H9 (cell line): ENCODE data around the gene NOP16. TPM values are rescaled to one million over a fixed set of nuclear protein-coding genes. Genes with fewer than 3 reads are reported as not detected.

Experiments used
- DNase-seq: peaks from one replicate; pipeline ENCODE4 v3.0.0-alpha.2; 2017
- H2AFZ ChIP-seq: one replicate; pipeline ENCODE4 v1.6.1; 2013; ENCODE audit warnings: mild to moderate bottlenecking, low read length, control low read depth, moderate library complexity
- H2AK5ac ChIP-seq: 2 replicates; pipeline ENCODE4 v1.6.1; 2013; ENCODE audit warnings: low read length, control low read depth, mixed read lengths; ENCODE audit not compliant: insufficient read length
- H2BK120ac ChIP-seq: one replicate; pipeline ENCODE4 v1.6.1; 2013; ENCODE audit warnings: low read depth, mild to moderate bottlenecking, low read length, control low read depth, inconsistent platforms; ENCODE audit not compliant: poor library complexity, severe bottlenecking
- H2BK12ac ChIP-seq: 2 replicates; pipeline ENCODE4 v1.6.1; 2013; ENCODE audit warnings: low read length, control low read depth, mixed read lengths, low read depth; ENCODE audit not compliant: insufficient read length
- H2BK15ac ChIP-seq: 2 replicates; pipeline ENCODE4 v1.6.1; 2013; ENCODE audit warnings: low read depth, low read length, control low read depth
- H2BK20ac ChIP-seq: one replicate; pipeline ENCODE4 v1.6.1; 2013; ENCODE audit warnings: low read depth, mild to moderate bottlenecking, low read length, control low read depth, inconsistent platforms; ENCODE audit not compliant: poor library complexity, severe bottlenecking
- H2BK5ac ChIP-seq: 2 replicates; pipeline ENCODE4 v1.6.1; 2013; ENCODE audit warnings: low read length, control low read depth, mixed read lengths; ENCODE audit not compliant: insufficient read length
- H3K14ac ChIP-seq: 2 replicates; pipeline ENCODE4 v1.6.1; 2013; ENCODE audit warnings: low read length, control low read depth; ENCODE audit not compliant: insufficient read depth
- H3K18ac ChIP-seq: 2 replicates; pipeline ENCODE4 v1.6.1; 2013; ENCODE audit warnings: low read depth, mild to moderate bottlenecking, mixed read lengths, low read length, control low read depth; ENCODE audit not compliant: insufficient read length
- H3K23ac ChIP-seq: 2 replicates; pipeline ENCODE4 v1.6.1; 2013; ENCODE audit warnings: low read length, control low read depth, mixed read lengths, low read depth; ENCODE audit not compliant: insufficient read length
- H3K23me2 ChIP-seq: 2 replicates; pipeline ENCODE4 v1.6.1; 2013; ENCODE audit warnings: low read depth, mild to moderate bottlenecking, mixed read lengths, low read length, control low read depth; ENCODE audit not compliant: insufficient read length, poor library complexity, severe bottlenecking
- H3K27ac ChIP-seq: 2 replicates; pipeline ENCODE4 v1.5.1; 2013; ENCODE audit warnings: low read length, control low read depth, mixed read lengths, low read depth; ENCODE audit not compliant: insufficient read length
- H3K27me3 ChIP-seq: 2 replicates; pipeline ENCODE4 v1.6.1; 2013; ENCODE audit warnings: low read length, control low read depth, inconsistent platforms; ENCODE audit not compliant: insufficient read depth
- H3K4ac ChIP-seq: 2 replicates; pipeline ENCODE4 v1.6.1; 2013; ENCODE audit warnings: low read depth, mild to moderate bottlenecking, control low read depth, inconsistent platforms, low read length, moderate library complexity
- H3K4me1 ChIP-seq: 2 replicates; pipeline ENCODE4 v1.6.1; 2013; ENCODE audit warnings: low read length, control low read depth, inconsistent platforms; ENCODE audit not compliant: insufficient read depth
- H3K4me2 ChIP-seq: 2 replicates; pipeline ENCODE4 v1.6.1; 2013; ENCODE audit warnings: low read length, control low read depth, mixed read lengths; ENCODE audit not compliant: insufficient read length, insufficient read depth
- H3K56ac ChIP-seq: 2 replicates; pipeline ENCODE4 v1.6.1; 2013; ENCODE audit warnings: low read depth, mild to moderate bottlenecking, mixed read lengths, low read length, control low read depth; ENCODE audit not compliant: insufficient read length
- H3K79me1 ChIP-seq: 2 replicates; pipeline ENCODE4 v1.6.1; 2013; ENCODE audit warnings: low read depth, mild to moderate bottlenecking, moderate library complexity, low read length, control low read depth, inconsistent platforms; ENCODE audit not compliant: insufficient read depth, poor library complexity, severe bottlenecking
- H3K79me2 ChIP-seq: 2 replicates; pipeline ENCODE4 v1.6.1; 2013; ENCODE audit warnings: low read length, control low read depth, inconsistent platforms; ENCODE audit not compliant: insufficient read depth
- H3K9ac ChIP-seq: 2 replicates; pipeline ENCODE4 v1.6.1; 2013; ENCODE audit warnings: low read length, control low read depth, mixed read lengths; ENCODE audit not compliant: insufficient read length; ENCODE audit errors: extremely low read depth
- H3K9me3 ChIP-seq: one replicate; pipeline ENCODE4 v1.6.1; 2013; ENCODE audit warnings: low read depth, low read length, inconsistent platforms; ENCODE audit not compliant: control insufficient read depth
- H3T11ph ChIP-seq: one replicate; pipeline ENCODE4 v1.6.1; 2013; ENCODE audit warnings: mild to moderate bottlenecking, low read length, control low read depth, inconsistent platforms
- H4K20me1 ChIP-seq: one replicate; pipeline ENCODE4 v1.6.1; 2013; ENCODE audit not compliant: control insufficient read depth, insufficient read length, insufficient read depth
- H4K5ac ChIP-seq: 2 replicates; pipeline ENCODE4 v1.6.1; 2013; ENCODE audit warnings: low read depth, mild to moderate bottlenecking, mixed read lengths, low read length, control low read depth; ENCODE audit not compliant: insufficient read length
- H4K8ac ChIP-seq: replicated peaks from 2 replicates; pipeline ENCODE4 v1.6.1; 2013; ENCODE audit warnings: low read length, control low read depth, mixed read lengths, low read depth; ENCODE audit not compliant: insufficient read length
- H4K91ac ChIP-seq: 2 replicates; pipeline ENCODE4 v1.6.1; 2013; ENCODE audit warnings: low read depth, mild to moderate bottlenecking, moderate library complexity, mixed read lengths, low read length, control low read depth; ENCODE audit not compliant: insufficient read length
- H3K27ac Mint-ChIP-seq, 3 experiments: 2 replicates in 2 of 3; 3 replicates in 1 of 3; pipeline ENCODE4 v1.8.0; 2020 to 2021; ENCODE audit warnings: mixed read lengths in 3 of 3, mild to moderate bottlenecking in 1 of 3, moderate library complexity in 1 of 3
- H3K27me3 Mint-ChIP-seq: 2 replicates; pipeline ENCODE4 v1.8.0; 2021; ENCODE audit warnings: low read depth, mild to moderate bottlenecking, moderate library complexity, mixed read lengths
- H3K36me3 Mint-ChIP-seq, 3 experiments: 2 replicates in 2 of 3; 3 replicates in 1 of 3; pipeline ENCODE4 v1.8.0; 2020 to 2021; ENCODE audit warnings: low read depth in 3 of 3, mixed read lengths in 3 of 3; ENCODE audit not compliant: insufficient read depth in 1 of 3
- H3K4me1 Mint-ChIP-seq, 2 experiments: 2 replicates each; pipeline ENCODE4 v1.8.0; 2020; ENCODE audit warnings: mixed read lengths in 2 of 2
- H3K4me3 Mint-ChIP-seq, 2 experiments: 2 replicates in 1 of 2; 3 replicates in 1 of 2; pipeline ENCODE4 v1.8.0; 2020 to 2021; ENCODE audit warnings: mild to moderate bottlenecking in 2 of 2, mixed read lengths in 2 of 2, moderate library complexity in 1 of 2
- H3K9me3 Mint-ChIP-seq, 2 experiments: 2 replicates in 1 of 2; 3 replicates in 1 of 2; pipeline ENCODE4 v1.8.0; 2020; ENCODE audit warnings: mild to moderate bottlenecking in 2 of 2, mixed read lengths in 2 of 2, moderate library complexity in 1 of 2
- WGBS: extraction: QIAGEN DNeasy Blood & Tissue Kit; methylation state at CpG from one replicate; pipeline ENCODE4 v1.1.7; 2013; ENCODE audit warnings: missing lambda C conversion rate, low lambda C conversion rate, mixed read lengths; ENCODE audit not compliant: insufficient read length; ENCODE audit errors: extremely low coverage; 5-methylcytosine and 5-hydroxymethylcytosine counted together
- total RNA-seq: library from RNA; stranded (reverse); gene quantifications from 2 replicates; pipeline ENCODE4 v1.2.1, GENCODE V29; 2021
- TF ChIP-seq, protein P1 (sequence below): fragments of 200-600 bp; sonication (generic); conservative IDR thresholded peaks from 3 replicates; pipeline ENCODE4 v1.8.0; 2021; ENCODE audit warnings: antibody characterized with exemption, mild to moderate bottlenecking

Gene NOP16
- total RNA-seq, 1 experiment from 2014 or later = 114 TPM

DNA sequence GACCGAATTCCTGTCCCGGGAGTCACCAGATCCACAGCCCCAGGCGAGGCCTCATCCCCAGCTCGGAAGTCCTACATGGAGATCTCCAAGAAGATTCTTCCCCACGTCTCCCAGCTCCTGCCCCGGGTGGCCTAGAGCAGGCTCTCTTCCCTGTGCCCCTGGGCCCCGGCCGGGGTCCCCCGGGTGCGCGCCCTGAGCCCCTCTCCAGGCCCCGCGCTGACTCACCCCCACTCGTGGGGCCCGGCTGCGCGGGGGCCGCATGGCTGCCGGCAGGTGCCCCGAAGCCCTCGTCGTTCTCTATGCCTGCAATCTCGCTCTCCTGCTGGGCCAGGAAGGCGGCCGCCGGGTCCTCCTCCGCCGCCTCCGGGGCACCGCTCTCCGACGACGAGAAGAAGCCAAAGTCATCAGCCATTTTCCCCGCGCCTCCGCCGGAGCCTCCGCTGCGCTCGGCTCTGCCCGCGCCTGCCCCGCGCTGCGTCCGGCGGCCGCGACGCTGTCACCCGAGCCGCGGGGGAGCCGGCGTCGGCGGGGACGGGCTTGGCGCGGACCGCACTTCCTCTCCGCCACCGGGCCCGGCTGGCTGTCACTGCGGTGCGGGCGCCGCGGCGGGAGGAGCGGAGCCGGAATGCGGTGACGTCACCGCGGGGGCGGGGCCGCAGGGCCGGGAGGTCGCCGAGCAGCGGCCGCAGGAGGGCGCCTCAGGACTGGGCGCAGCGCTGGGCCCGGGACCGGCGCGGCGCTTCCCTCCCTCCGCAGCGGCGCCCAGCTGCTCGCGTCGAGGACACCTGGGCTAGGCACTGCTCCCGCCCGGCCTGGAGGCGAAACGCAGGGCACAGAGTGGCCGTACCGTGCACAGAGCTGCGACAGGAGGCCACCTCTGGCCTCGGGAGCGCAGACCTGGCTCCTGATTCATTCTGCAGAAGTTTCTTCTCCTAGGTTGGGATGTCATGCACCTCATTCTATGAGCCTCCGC is 27.8 kb upstream of the NOP16 start, which contains the start of gene CLTB:
Gene CLTB (minus strand): TSS at position 588 of the 973 bp plus-strand sequence. CDS start 176 bp downstream, at position 412.
- Histone ChIP-seq H3K4me1 (no peaks in the 10 kb centered on the region), H4K20me1 (no peaks in the 10 kb centered on the region), H2BK20ac (no peak within 1 kb of the TSS), H2AK5ac (no peak within 1 kb of the TSS), H3K9ac (no peak within 1 kb of the TSS), H3K14ac (peak within 1 kb of the TSS; percentile 51), H3T11ph (no peak within 1 kb of the TSS), H3K4ac (no peak within 1 kb of the TSS), H3K23ac (no peak within 1 kb of the TSS), H3K9me3 (no peaks in the 10 kb centered on the region), H3K18ac (no peak within 1 kb of the TSS), H3K79me2 (no peaks in the 10 kb centered on the region), H3K4me2 (peak within 1 kb of the TSS; percentile 60), H4K5ac (no peak within 1 kb of the TSS), H4K91ac (no peak within 1 kb of the TSS), H3K23me2 (peaks cover 5% of the 10 kb centered on the region), H4K8ac (no peak within 1 kb of the TSS), H3K27ac (no peak within 1 kb of the TSS), H2BK5ac (no peak within 1 kb of the TSS), H3K79me1 (no peaks in the 10 kb centered on the region), H2AFZ (peak within 1 kb of the TSS; percentile 14), H2BK12ac (no peak within 1 kb of the TSS), H2BK120ac (no peak within 1 kb of the TSS), H3K27me3 (no peaks in the 10 kb centered on the region; the same call in 1 of the 2 replicates), H2BK15ac (no peak within 1 kb of the TSS), H3K56ac (no peak within 1 kb of the TSS)
- H3K27ac Mint-ChIP-seq = no peak within 1 kb of the TSS
- H3K4me3 Mint-ChIP-seq = peak within 1 kb of the TSS; percentile 69 to 76
- peaks cover 6 to 9% of the 10 kb centered on the region in 2 experiments; a peak in 3 of 4 replicates for H3K4me1 Mint-ChIP-seq
- WGBS = no CpG with 5 or more reads among the region's 107 CpGs
- TF ChIP-seq, protein P1, sequence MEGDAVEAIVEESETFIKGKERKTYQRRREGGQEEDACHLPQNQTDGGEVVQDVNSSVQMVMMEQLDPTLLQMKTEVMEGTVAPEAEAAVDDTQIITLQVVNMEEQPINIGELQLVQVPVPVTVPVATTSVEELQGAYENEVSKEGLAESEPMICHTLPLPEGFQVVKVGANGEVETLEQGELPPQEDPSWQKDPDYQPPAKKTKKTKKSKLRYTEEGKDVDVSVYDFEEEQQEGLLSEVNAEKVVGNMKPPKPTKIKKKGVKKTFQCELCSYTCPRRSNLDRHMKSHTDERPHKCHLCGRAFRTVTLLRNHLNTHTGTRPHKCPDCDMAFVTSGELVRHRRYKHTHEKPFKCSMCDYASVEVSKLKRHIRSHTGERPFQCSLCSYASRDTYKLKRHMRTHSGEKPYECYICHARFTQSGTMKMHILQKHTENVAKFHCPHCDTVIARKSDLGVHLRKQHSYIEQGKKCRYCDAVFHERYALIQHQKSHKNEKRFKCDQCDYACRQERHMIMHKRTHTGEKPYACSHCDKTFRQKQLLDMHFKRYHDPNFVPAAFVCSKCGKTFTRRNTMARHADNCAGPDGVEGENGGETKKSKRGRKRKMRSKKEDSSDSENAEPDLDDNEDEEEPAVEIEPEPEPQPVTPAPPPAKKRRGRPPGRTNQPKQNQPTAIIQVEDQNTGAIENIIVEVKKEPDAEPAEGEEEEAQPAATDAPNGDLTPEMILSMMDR = peak; percentile 70
- peaks cover 17 to 28% of the 10 kb centered on the region in 2 experiments for H3K9me3 Mint-ChIP-seq
- peak; percentile 93 for DNase-seq
- peaks cover 0 to 15% (median 13%) of the 10 kb centered on the region in 3 experiments; a peak in 6 of 7 replicates for H3K36me3 Mint-ChIP-seq
- H3K27me3 Mint-ChIP-seq = peaks cover 24% of the 10 kb centered on the region
